Endothelial cell of umbilical vein (primary cell): Measurements from ENCODE around the gene ADGRB2. TPM values are rescaled to one million over a fixed set of nuclear protein-coding genes. Genes with fewer than 3 reads are reported as not detected.

Experiments
- BruUV-seq: library from RNA; stranded (reverse); fragments of 400-500 nt; replicated peaks from 2 replicates; lab custom pipeline; 2021; lab: Mats Ljungman, UMichigan
- CTCF ChIA-PET: fragments of 300-600, 350-600 bp; sonication (Branson Sonifier 250); formaldehyde crosslinking; loops from one replicate; lab custom pipeline; 2021; ENCODE audit warnings: antibody characterized with exemption, inconsistent platforms; lab: Charles Lee
- POLR2A ChIA-PET: fragments of 300-600, 350-600 bp; sonication (Branson Sonifier 250); formaldehyde crosslinking; loops from one replicate; lab custom pipeline; 2021; ENCODE audit warnings: antibody characterized with exemption, inconsistent platforms; lab: Charles Lee
- DNase-seq: peaks from one replicate; pipeline ENCODE4 v3.0.0-alpha.2; 2011; ENCODE audit warnings: low read depth, low spot score
- FAIRE-seq: peaks from 2 replicates; lab custom pipeline; 2011; peaks lifted over from hg19 to GRCh38; lab: Jason Lieb, UNC
- H2AFZ ChIP-seq: 2 replicates; pipeline ENCODE4 v1.6.0; 2012; ENCODE audit warnings: low read depth, low read length, control low read depth, inconsistent platforms
- H3K27ac ChIP-seq: 2 replicates; pipeline ENCODE4 v1.5.1; 2011; ENCODE audit warnings: low read depth, mild to moderate bottlenecking, control low read depth, low read length, moderate library complexity; ENCODE audit not compliant: insufficient read depth
- H3K27me3 ChIP-seq, 2 experiments: 2 replicates each; pipeline versions ENCODE4 v1.6.0 to v1.6.1; 2011; ENCODE audit warnings: low read length in 2 of 2, mixed read lengths in 1 of 2; ENCODE audit not compliant: control insufficient read depth in 2 of 2, insufficient read depth in 2 of 2
- H3K36me3 ChIP-seq, 2 experiments: 2 replicates in 1 of 2; 3 replicates in 1 of 2; pipeline ENCODE4 v1.5.1; 2011; ENCODE audit warnings: low read length in 2 of 2, mild to moderate bottlenecking in 1 of 2, moderate library complexity in 1 of 2; ENCODE audit not compliant: control insufficient read depth in 2 of 2, insufficient read depth in 2 of 2; ENCODE audit errors: extremely low read depth in 1 of 2
- H3K4me1 ChIP-seq: 3 replicates; pipeline ENCODE4 v1.5.1; 2011; ENCODE audit warnings: mild to moderate bottlenecking, low read length; ENCODE audit not compliant: control insufficient read depth, insufficient read depth; ENCODE audit errors: extremely low read depth
- H3K4me2 ChIP-seq: 2 replicates; pipeline ENCODE4 v1.6.1; 2011; ENCODE audit warnings: low read length, control low read depth, mixed read lengths; ENCODE audit not compliant: insufficient read depth
- H3K4me3 ChIP-seq, 3 experiments: fragments of 200-600 bp in 1 of 3; sonication (generic), shearing (Covaris generic) in 1 of 3; replicated peaks in 1 of 3; 2 replicates each; pipeline ENCODE4 v1.5.1; 2011 to 2016; ENCODE audit warnings: control low read depth in 3 of 3, low read length in 3 of 3, mild to moderate bottlenecking in 2 of 3, inconsistent platforms in 1 of 3, low read depth in 1 of 3, moderate library complexity in 1 of 3; ENCODE audit not compliant: insufficient read depth in 1 of 3
- H3K79me2 ChIP-seq: 2 replicates; pipeline ENCODE4 v1.6.0; 2012; ENCODE audit warnings: low read length, inconsistent platforms; ENCODE audit not compliant: control insufficient read depth, insufficient read depth
- H3K9ac ChIP-seq: replicated peaks from 2 replicates; pipeline ENCODE3; 2011; ENCODE audit warnings: low read length, control low read depth; ENCODE audit not compliant: insufficient read depth; ENCODE audit errors: extremely low read depth
- H3K9me1 ChIP-seq: replicated peaks from 3 replicates; pipeline ENCODE4 v1.6.0; 2011; ENCODE audit warnings: mild to moderate bottlenecking, low read length; ENCODE audit not compliant: control insufficient read depth, insufficient read depth; ENCODE audit errors: extremely low read depth
- H3K9me3 ChIP-seq: replicated peaks from 2 replicates; pipeline ENCODE4 v1.5.1; 2012; ENCODE audit warnings: low read length, inconsistent platforms; ENCODE audit not compliant: control insufficient read depth, insufficient read depth
- H4K20me1 ChIP-seq: replicated peaks from 2 replicates; pipeline ENCODE3; 2011; ENCODE audit warnings: mild to moderate bottlenecking, low read length; ENCODE audit not compliant: control insufficient read depth, insufficient read depth; ENCODE audit errors: extremely low read depth
- CTCF ChIP-seq, 2 donors: IDR thresholded peaks; 1 replicate in 1 of 2; 2 replicates in 1 of 2; pipeline ENCODE4 v1.5.1; 2011; ENCODE audit warnings: low read length in 2 of 2, mild to moderate bottlenecking in 2 of 2, moderate library complexity in 2 of 2, control low read depth in 1 of 2, inconsistent platforms in 1 of 2, low read depth in 1 of 2; ENCODE audit not compliant: insufficient read depth in 1 of 2; ENCODE audit errors: extremely low read depth in 1 of 2
- EZH2 ChIP-seq: IDR thresholded peaks from 2 replicates; pipeline ENCODE4 v1.6.1; 2012; ENCODE audit warnings: borderline replicate concordance, low read depth, mild to moderate bottlenecking, moderate library complexity, low read length, inconsistent platforms; ENCODE audit not compliant: severe bottlenecking
- FOS ChIP-seq: IDR thresholded peaks from 2 replicates; pipeline ENCODE4 v1.6.1; 2011; ENCODE audit warnings: mild to moderate bottlenecking, low read length, moderate library complexity, borderline replicate concordance; ENCODE audit not compliant: insufficient read depth
- POLR2A ChIP-seq: IDR thresholded peaks from 2 replicates; pipeline ENCODE4 v1.6.1; 2012; ENCODE audit warnings: low read depth, mild to moderate bottlenecking, control low read depth, low read length
- dilution Hi-C: fragments of 300-500 bp; cut with MboI; formaldehyde crosslinking; loops from one replicate; pipeline ENCODE4 v1.15.0; 2019; ENCODE audit warnings: low sequenced_read_pairs; ENCODE audit not compliant: extremely low pct_ligation_motif_present
- intact Hi-C: fragments of 100-400 bp; cut with micrococcal nuclease; formaldehyde crosslinking; loops from one replicate; pipeline ENCODE4 v1.10.0; 2022
- polyA plus RNA-seq, 4 experiments: library from polyadenylated mRNA; depleted of rRNA in 3 of 4; stranded (reverse) in 3 of 4; unstranded in 1 of 4; fragments of >200 nt; gene quantifications; 2 replicates each; pipeline versions ENCODE4 v1.2.1 to v1.2.3, GENCODE V29; 2011 to 2012; ENCODE audit warnings: missing spikeins in 1 of 4
- total RNA-seq: library from RNA; stranded (reverse); gene quantifications from 2 replicates; pipeline ENCODE4 v1.2.3, GENCODE V29; 2021

Gene ADGRB2
- total and polyA plus RNA-seq, 2 donors (not counting 3 experiments of a cell fraction or from before 2014, with no cell fraction given), result 1.3 to 1.5 TPM

GRCh38 chr1:31760471-31761470 lies 3.4 kb downstream of the ADGRB2 start:
- dilution Hi-C loops, result no loop called here

More at GRCh38 chr1:31760471-31761470, 3.4 kb downstream of the ADGRB2 start:
- POLR2A ChIA-PET, result no interaction called here
- TF ChIP-seq POLR2A, result no peak
- no peak for TF ChIP-seq CTCF (IDR thresholded peaks at IDR 0.05; ENCODE audit: extremely low read depth in 1 of 2, insufficient read depth in 1 of 2, low read depth in 1 of 2, low read length in 2 of 2)
- TF ChIP-seq EZH2, result peak; percentile 51
- peak; percentile 15 for TF ChIP-seq FOS
- Histone ChIP-seq H3K9ac (no peak overlapping the region), H3K36me3 (no peaks in the 10 kb centered on the region), H3K79me2 (no peaks in the 10 kb centered on the region), H2AFZ (peak overlapping the region; percentile 23), H3K9me3 (no peaks in the 10 kb centered on the region), H3K4me1 (peaks cover 26% of the 10 kb centered on the region), H3K4me2 (peak overlapping the region; percentile 63), H3K27ac (no peak overlapping the region), H4K20me1 (no peaks in the 10 kb centered on the region), H3K4me3 (peak overlapping the region in 1 of 3 experiments; percentile 21), H3K9me1 (no peaks in the 10 kb centered on the region), H3K27me3 (no peaks in the 10 kb centered on the region)
- CTCF ChIA-PET, result interaction anchor here (0.9 to 8.5 kb wide), 6 partner anchors 14 to 203 kb away, joined by 3 to 102 read pairs (median 4); no protein-coding TSS in a partner anchor
- FAIRE-seq (peak; percentile 53), DNase-seq (no peak)
- BruUV-seq, result no TSS peak
- intact Hi-C loops, result loop anchor here (2.0 kb wide), 1 partner anchor 46 kb away; no protein-coding TSS in a partner anchor
